DMS79 (cell line): ENCODE data around the gene SLC30A3.
"Not testable (repeated sequence)": the region's sequence is repeated elsewhere in the genome, so short reads cannot be mapped to it uniquely, and the experiment has no call there.

Source experiments
- DNase-seq: peaks from one replicate; lab custom pipeline; 2025; lab: John Stamatoyannopoulos, UW

Gene SLC30A3

GRCh38 chr2:27285481-27285880 is 22.6 kb upstream of the SLC30A3 start:
- DNase-seq: no peak

GRCh38 chr2:27284996-27285395 is 22.1 kb upstream of the SLC30A3 start:
- DNase-seq: no peak

- DNase-seq: no peak
These were observed 20.0 kb upstream of the SLC30A3 start for GRCh38 chr2:27282892-27283291.

- DNase-seq: no peak
These were observed 19.2 kb upstream of the SLC30A3 start, which contains the start of gene TRIM54 for GRCh38 chr2:27281855-27282559. TRIM54 (plus strand) TSS chr2:27282429; CDS start chr2:27282732, 303 bp downstream.

- no peak for DNase-seq
These were observed 18.6 kb upstream of the SLC30A3 start for GRCh38 chr2:27281442-27281841.

- DNase-seq: no peak
These were observed 18.0 kb upstream of the SLC30A3 start for GRCh38 chr2:27280826-27281225.

- DNase-seq: no peak
These were observed 15.2 kb upstream of the SLC30A3 start for GRCh38 chr2:27278010-27278409.

- DNase-seq: no peak
These were observed 12.6 kb upstream of the SLC30A3 start, which contains the start of gene DNAJC5G for GRCh38 chr2:27275211-27276150. DNAJC5G (plus strand) TSS chr2:27275433; CDS start chr2:27276729, 1,296 bp downstream.

- not testable (repeated sequence) for DNase-seq
These were observed 10.0 kb upstream of the SLC30A3 start for GRCh38 chr2:27272537-27273522.

GRCh38 chr2:27271631-27272340 is 8.9 kb upstream of the SLC30A3 start:
- no peak for DNase-seq

GRCh38 chr2:27270670-27271069 is 7.8 kb upstream of the SLC30A3 start:
- no peak for DNase-seq

- no peak for DNase-seq
These were observed 7.3 kb upstream of the SLC30A3 start for GRCh38 chr2:27270131-27270530.

- DNase-seq: not testable (repeated sequence)
These were observed 5.4 kb upstream of the SLC30A3 start for GRCh38 chr2:27268296-27268695.

- no peak for DNase-seq
These were observed 2.7 kb upstream of the SLC30A3 start for GRCh38 chr2:27265536-27265870.

- DNase-seq: peak; percentile 67
These were observed 2.1 kb upstream of the SLC30A3 start for GRCh38 chr2:27264753-27265535.

GRCh38 chr2:27264253-27264752 is 1.5 kb upstream of the SLC30A3 start:
- peak; percentile 12 for DNase-seq

- DNase-seq: no peak
These were observed 723 bp upstream of the SLC30A3 start for GRCh38 chr2:27263287-27264252.

- DNase-seq: no peak
These were observed 935 bp downstream of the SLC30A3 start for GRCh38 chr2:27261926-27262298.
